Epithelial cell of esophagus (primary cell): ENCODE measurements around the gene LMNTD1.
"Not testable (repeated sequence)": the region's sequence is repeated elsewhere in the genome, so short reads cannot be mapped to it uniquely, and the experiment has no call there.

Experiments used
- DNase-seq: peaks from one replicate; pipeline ENCODE4 v3.0.0; 2010; ENCODE audit warnings: low read depth
- H3K4me3 ChIP-seq: 2 replicates; pipeline ENCODE4 v1.5.1; 2011; ENCODE audit warnings: mild to moderate bottlenecking, low read length, control low read depth
- TF ChIP-seq, protein P1 (sequence below): IDR thresholded peaks from 2 replicates; pipeline ENCODE4 v1.5.1; 2011; ENCODE audit warnings: low read depth, mild to moderate bottlenecking, low read length, control low read depth, inconsistent platforms; ENCODE audit not compliant: insufficient read depth; ENCODE audit errors: missing control alignments

The LMNTD1 gene

DNA sequence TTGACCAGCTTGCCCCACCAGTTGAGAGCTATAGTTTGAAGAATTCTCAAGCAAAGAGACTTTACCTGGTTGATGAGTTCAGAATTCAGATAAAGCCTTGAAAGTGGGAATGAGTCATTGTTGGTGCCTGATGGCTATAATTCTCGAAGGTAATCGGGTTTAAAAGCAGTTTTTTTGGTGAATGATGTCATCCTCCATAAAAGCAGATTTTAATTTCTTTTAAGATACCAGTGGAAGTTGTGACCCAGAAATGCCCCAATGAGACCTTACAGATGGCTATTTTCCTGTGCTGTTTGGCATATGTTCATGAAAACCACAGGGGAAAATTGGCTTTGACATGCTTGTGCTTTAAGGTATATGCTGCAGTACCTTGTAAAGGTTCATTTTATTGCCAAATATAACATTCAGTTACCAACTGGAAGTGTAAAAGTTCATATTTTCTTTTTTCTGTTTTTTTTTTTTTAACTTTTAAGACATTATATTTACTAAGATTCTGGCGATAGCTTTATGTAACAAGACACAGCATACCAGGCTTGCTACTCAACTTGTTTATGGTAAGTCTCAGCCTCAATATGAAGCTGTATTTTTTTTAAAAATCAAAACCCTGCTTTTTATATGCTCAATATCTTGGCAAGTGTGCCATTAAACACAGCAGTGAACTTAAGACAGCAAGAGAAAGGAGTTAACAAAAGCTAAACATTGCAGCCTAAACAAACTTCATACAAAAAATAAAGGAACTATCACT lies 119.3 kb downstream of the LMNTD1 start:
- peak; percentile 54 for DNase-seq
- H3K4me3 ChIP-seq = no peak overlapping the region
- TF ChIP-seq, protein P1, sequence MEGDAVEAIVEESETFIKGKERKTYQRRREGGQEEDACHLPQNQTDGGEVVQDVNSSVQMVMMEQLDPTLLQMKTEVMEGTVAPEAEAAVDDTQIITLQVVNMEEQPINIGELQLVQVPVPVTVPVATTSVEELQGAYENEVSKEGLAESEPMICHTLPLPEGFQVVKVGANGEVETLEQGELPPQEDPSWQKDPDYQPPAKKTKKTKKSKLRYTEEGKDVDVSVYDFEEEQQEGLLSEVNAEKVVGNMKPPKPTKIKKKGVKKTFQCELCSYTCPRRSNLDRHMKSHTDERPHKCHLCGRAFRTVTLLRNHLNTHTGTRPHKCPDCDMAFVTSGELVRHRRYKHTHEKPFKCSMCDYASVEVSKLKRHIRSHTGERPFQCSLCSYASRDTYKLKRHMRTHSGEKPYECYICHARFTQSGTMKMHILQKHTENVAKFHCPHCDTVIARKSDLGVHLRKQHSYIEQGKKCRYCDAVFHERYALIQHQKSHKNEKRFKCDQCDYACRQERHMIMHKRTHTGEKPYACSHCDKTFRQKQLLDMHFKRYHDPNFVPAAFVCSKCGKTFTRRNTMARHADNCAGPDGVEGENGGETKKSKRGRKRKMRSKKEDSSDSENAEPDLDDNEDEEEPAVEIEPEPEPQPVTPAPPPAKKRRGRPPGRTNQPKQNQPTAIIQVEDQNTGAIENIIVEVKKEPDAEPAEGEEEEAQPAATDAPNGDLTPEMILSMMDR = no peak

DNA sequence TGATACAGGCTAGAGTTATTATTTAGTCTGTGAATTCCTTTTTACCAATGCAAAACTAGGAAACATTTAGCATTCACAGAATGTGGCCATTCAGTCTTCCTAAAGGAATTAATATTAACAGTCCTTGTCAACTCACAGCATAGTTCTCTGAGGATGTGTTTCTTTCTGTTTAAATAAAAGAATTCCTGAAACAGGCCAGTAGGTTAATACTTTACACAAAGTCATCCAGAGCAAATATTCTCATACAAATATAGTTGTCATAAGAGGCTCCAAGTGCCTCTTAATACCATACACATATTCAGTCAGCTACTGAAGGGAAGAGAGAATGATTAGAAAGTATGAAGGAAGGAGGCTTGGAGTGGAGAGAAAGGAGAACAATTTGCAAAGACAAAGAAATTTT lies 120.1 kb downstream of the LMNTD1 start:
- TF ChIP-seq, protein P1 = no peak

DNA sequence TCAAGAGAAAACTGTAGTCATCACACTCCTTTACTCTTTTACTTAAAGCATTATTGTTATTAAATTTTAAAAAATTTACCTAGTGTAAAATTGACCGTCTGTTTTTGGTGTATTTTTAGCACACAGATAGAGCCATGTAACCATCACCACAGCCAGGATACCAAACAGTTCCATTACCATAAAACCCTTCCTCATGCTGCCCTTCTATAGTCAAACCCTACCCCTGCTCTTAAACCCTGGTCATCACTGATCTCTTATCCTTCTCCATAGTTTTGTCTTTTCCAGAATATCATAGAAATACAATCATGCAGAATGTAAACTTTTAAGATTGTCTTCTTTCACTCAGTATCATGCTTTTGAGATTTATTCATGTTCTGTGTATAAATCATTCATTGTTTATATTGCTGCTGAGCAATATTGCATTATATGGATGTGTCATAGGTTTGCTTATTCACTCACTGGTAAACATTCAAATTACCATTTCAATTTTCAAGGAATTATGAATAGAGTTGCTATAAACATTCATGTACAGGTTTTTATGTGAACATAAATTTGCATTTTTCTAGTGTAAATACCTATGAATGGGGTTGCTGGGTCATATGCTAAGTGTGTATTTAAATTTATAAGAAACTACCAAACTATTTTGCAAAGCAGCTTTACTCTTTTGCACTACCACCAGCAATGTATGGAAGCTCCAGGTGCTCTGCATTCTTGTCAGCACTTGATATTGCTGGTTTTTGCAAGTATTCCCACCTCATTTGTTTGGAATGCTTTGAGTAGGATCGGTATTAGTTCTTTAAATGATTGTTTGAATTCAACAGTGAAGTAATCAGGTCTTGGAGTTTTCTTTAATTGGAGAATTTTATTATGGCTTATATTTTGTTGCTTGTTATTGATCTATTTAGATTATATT lies 125.5 kb downstream of the LMNTD1 start:
- TF ChIP-seq, protein P1 = no peak
- H3K4me3 ChIP-seq = no peak overlapping the region
- DNase-seq = peak; percentile 81

More for the DNA sequence above, 120.1 kb downstream of the LMNTD1 start:
- H3K4me3 ChIP-seq = no peak overlapping the region
- DNase-seq = no peak

DNA sequence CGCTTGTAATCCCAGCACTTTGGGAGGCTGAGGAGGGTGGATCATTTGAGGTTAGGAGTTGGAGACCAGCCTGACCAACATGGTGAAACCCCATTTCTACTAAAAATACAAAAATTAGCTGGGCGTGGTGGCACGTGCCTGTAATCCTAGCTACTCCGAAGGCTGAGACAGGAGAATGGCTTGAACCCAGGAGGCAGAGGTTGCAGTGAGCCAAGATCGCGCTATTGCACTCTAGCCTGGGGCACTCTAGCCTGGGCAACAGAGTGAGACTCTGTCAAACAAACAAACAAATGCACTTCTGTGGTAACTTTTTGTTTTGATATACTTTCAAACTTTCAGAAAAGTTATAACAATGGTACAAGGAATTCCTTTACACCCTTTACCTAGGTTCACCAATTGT lies 126.3 kb downstream of the LMNTD1 start:
- DNase-seq, H3K4me3 ChIP-seq: not testable (repeated sequence)
